Esophagus muscularis mucosa (tissue), 3 donors: ENCODE data around the gene DNAJA4.

Experiments used
- EP300 ChIP-seq: sonication (generic); formaldehyde crosslinking; IDR thresholded peaks from one replicate; pipeline ENCODE4 v1.6.1; 2017; ENCODE audit warnings: antibody characterized with exemption
- TF ChIP-seq, protein P1 (sequence below), 3 experiments: fragments of 200-600 bp in 2 of 3; fragments of 450-650 bp in 1 of 3; sonication (generic) in 2 of 3; IDR thresholded peaks; one replicate each; pipeline ENCODE4 v1.5.1; 2017 to 2019; ENCODE audit warnings: antibody characterized with exemption in 3 of 3, mild to moderate bottlenecking in 2 of 3, moderate library complexity in 1 of 3

DNA sequence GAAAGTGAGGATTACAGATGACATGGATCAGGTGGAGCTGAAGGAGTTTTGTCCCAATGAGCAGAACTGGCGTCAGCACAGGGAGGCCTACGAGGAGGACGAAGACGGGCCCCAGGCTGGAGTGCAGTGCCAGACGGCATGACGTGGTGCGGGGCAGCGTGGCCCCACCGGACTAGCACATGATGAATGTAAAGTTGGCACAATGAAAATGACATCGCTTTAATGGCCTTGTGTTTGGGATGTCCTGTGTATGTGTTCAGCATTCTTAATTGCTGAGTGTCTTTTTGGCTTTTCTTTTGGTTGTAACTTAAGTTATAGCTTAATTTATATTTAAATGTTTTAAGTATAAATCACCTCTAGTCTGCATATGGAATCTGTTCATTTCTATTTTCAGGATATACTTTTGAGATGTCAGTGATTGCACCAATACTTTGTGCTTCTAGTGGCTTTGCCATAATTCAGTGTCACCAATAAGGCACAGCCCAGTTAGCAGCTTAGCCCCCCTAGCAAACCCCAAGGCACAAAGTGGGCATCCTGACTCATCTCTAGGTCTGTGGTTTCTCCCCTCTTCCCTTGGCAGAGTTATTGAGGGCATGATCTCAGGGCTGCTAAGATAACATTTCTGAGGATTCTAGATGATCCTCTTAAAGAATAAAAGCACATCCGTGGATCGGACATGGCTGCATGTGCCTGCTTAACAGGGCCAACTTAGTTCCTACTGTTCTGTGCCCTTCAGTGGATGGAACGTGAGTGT is 16.1 kb downstream of the DNAJA4 start:
- TF ChIP-seq, protein P1, sequence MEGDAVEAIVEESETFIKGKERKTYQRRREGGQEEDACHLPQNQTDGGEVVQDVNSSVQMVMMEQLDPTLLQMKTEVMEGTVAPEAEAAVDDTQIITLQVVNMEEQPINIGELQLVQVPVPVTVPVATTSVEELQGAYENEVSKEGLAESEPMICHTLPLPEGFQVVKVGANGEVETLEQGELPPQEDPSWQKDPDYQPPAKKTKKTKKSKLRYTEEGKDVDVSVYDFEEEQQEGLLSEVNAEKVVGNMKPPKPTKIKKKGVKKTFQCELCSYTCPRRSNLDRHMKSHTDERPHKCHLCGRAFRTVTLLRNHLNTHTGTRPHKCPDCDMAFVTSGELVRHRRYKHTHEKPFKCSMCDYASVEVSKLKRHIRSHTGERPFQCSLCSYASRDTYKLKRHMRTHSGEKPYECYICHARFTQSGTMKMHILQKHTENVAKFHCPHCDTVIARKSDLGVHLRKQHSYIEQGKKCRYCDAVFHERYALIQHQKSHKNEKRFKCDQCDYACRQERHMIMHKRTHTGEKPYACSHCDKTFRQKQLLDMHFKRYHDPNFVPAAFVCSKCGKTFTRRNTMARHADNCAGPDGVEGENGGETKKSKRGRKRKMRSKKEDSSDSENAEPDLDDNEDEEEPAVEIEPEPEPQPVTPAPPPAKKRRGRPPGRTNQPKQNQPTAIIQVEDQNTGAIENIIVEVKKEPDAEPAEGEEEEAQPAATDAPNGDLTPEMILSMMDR (IDR thresholded peaks at IDR 0.05), result no peak
- no peak for TF ChIP-seq EP300
